NT2/D1 (cell line): ENCODE measurements around the gene OR3A1.
"Not testable (repeated sequence)": the region's sequence is repeated elsewhere in the genome, so short reads cannot be mapped to it uniquely, and the experiment has no call there.

Source experiments
- DNase-seq: peaks from one replicate; pipeline ENCODE4 v3.0.0-alpha.2; 2011; ENCODE audit warnings: low read depth, low spot score
- H3K27me3 ChIP-seq: 2 replicates; pipeline ENCODE4 v1.6.0; 2011; ENCODE audit warnings: mild to moderate bottlenecking; ENCODE audit not compliant: insufficient read length, insufficient read depth
- H3K36me3 ChIP-seq: 2 replicates; pipeline ENCODE4 v1.6.1; 2011; ENCODE audit warnings: mild to moderate bottlenecking, low read length, mixed read lengths; ENCODE audit not compliant: insufficient read depth, insufficient read length
- H3K4me1 ChIP-seq: 2 replicates; pipeline ENCODE4 v1.5.1; 2011; ENCODE audit not compliant: insufficient read depth, insufficient read length
- H3K4me3 ChIP-seq: 2 replicates; pipeline ENCODE4 v1.5.1; 2011; ENCODE audit warnings: low read depth; ENCODE audit not compliant: insufficient read length
- H3K9ac ChIP-seq: 2 replicates; pipeline ENCODE4 v1.6.0; 2011; ENCODE audit warnings: low read depth; ENCODE audit not compliant: insufficient read length
- H3K9me3 ChIP-seq: 2 replicates; pipeline ENCODE4 v1.5.1; 2011; ENCODE audit warnings: mild to moderate bottlenecking, low read length; ENCODE audit not compliant: insufficient read depth
- SUZ12 ChIP-seq: IDR thresholded peaks from 2 replicates; pipeline ENCODE4 v1.6.1; 2011; ENCODE audit not compliant: insufficient read length, insufficient read depth; ENCODE audit errors: extremely low read depth
- YY1 ChIP-seq: IDR thresholded peaks from 2 replicates; pipeline ENCODE4 v1.6.1; 2011; ENCODE audit not compliant: insufficient read length, insufficient read depth
- ZNF274 ChIP-seq: IDR thresholded peaks from 2 replicates; pipeline ENCODE4 v1.6.1; 2011; ENCODE audit warnings: mild to moderate bottlenecking, low read depth, low read length

Gene OR3A1

GRCh38 chr17:3282901-3283300 is 15.3 kb downstream of the OR3A1 start:
- no peak overlapping the region for H3K9ac ChIP-seq
- peaks cover 3% of the 10 kb centered on the region for H3K36me3 ChIP-seq
- H3K27me3 ChIP-seq: no peaks in the 10 kb centered on the region
- TF ChIP-seq YY1 (no peak), ZNF274 (no peak), SUZ12 (no peak)
- no peaks in the 10 kb centered on the region for H3K9me3 ChIP-seq
- no peaks in the 10 kb centered on the region for H3K4me1 ChIP-seq
- no peak for DNase-seq
- no peak overlapping the region for H3K4me3 ChIP-seq

- H3K9ac ChIP-seq: no peak overlapping the region
- no peak for TF ChIP-seq YY1
- TF ChIP-seq SUZ12: no peak
- no peak for TF ChIP-seq ZNF274
- H3K4me1 ChIP-seq: no peaks in the 10 kb centered on the region
- peaks cover 5% of the 10 kb centered on the region for H3K36me3 ChIP-seq
- no peak overlapping the region for H3K4me3 ChIP-seq
- DNase-seq: no peak
- H3K27me3 ChIP-seq: no peaks in the 10 kb centered on the region
- H3K9me3 ChIP-seq: no peaks in the 10 kb centered on the region
Measured at GRCh38 chr17:3276126-3276525, 22.0 kb downstream of the OR3A1 start.

- DNase-seq: no peak
- no peaks in the 10 kb centered on the region for H3K27me3 ChIP-seq
- TF ChIP-seq YY1: no peak
- no peak for TF ChIP-seq SUZ12
- TF ChIP-seq ZNF274: no peak
- H3K4me3 ChIP-seq: no peak overlapping the region
- no peak overlapping the region for H3K9ac ChIP-seq
- H3K9me3 ChIP-seq: no peaks in the 10 kb centered on the region; the same call in 1 of the 2 replicates
- no peaks in the 10 kb centered on the region for H3K4me1 ChIP-seq
- H3K36me3 ChIP-seq: no peaks in the 10 kb centered on the region
Measured at GRCh38 chr17:3271072-3271848, 26.9 kb downstream of the OR3A1 start.

GRCh38 chr17:3260600-3260999 is 37.6 kb downstream of the OR3A1 start:
- Histone ChIP-seq H3K36me3 (no peaks in the 10 kb centered on the region), H3K4me1 (peaks cover 3% of the 10 kb centered on the region), H3K27me3 (no peaks in the 10 kb centered on the region), H3K9me3 (no peaks in the 10 kb centered on the region), H3K4me3 (no peak overlapping the region), H3K9ac (no peak overlapping the region)
- no peak for DNase-seq
- TF ChIP-seq SUZ12: no peak
- TF ChIP-seq YY1: no peak
- no peak for TF ChIP-seq ZNF274

- H3K27me3 ChIP-seq: no peaks in the 10 kb centered on the region
- H3K4me3 ChIP-seq: no peak overlapping the region
- no peak for DNase-seq
- peaks cover 3% of the 10 kb centered on the region for H3K4me1 ChIP-seq
- H3K36me3 ChIP-seq: no peaks in the 10 kb centered on the region
- no peak for TF ChIP-seq YY1
- TF ChIP-seq ZNF274: no peak
- TF ChIP-seq SUZ12: no peak
- H3K9me3 ChIP-seq: no peaks in the 10 kb centered on the region
- no peak overlapping the region for H3K9ac ChIP-seq
Measured at GRCh38 chr17:3260163-3260562, 38.0 kb downstream of the OR3A1 start.

- TF ChIP-seq ZNF274 (no peak), YY1 (no peak), SUZ12 (no peak)
- Histone ChIP-seq H3K36me3 (no peaks in the 10 kb centered on the region), H3K27me3 (no peaks in the 10 kb centered on the region), H3K9ac (no peak overlapping the region), H3K9me3 (no peaks in the 10 kb centered on the region), H3K4me3 (no peak overlapping the region), H3K4me1 (no peaks in the 10 kb centered on the region)
- DNase-seq: peak; percentile 30
Measured at GRCh38 chr17:3256575-3256974, 41.6 kb downstream of the OR3A1 start.

- H3K9ac ChIP-seq, H3K9me3 ChIP-seq, H3K4me3 ChIP-seq: not testable (repeated sequence)
Measured at GRCh38 chr17:3249013-3249412, 49.1 kb downstream of the OR3A1 start.

GRCh38 chr17:3244841-3245240 is 53.3 kb downstream of the OR3A1 start:
- not testable (repeated sequence) for H3K27me3 ChIP-seq, DNase-seq, H3K9me3 ChIP-seq, H3K9ac ChIP-seq, H3K36me3 ChIP-seq, H3K4me3 ChIP-seq, H3K4me1 ChIP-seq

More at GRCh38 chr17:3249013-3249412, 49.1 kb downstream of the OR3A1 start:
- not testable (repeated sequence) for H3K36me3 ChIP-seq, H3K27me3 ChIP-seq, DNase-seq, H3K4me1 ChIP-seq

GRCh38 chr17:3241044-3241443 is 57.1 kb downstream of the OR3A1 start:
- DNase-seq, H3K9ac ChIP-seq, H3K4me1 ChIP-seq, H3K4me3 ChIP-seq, H3K9me3 ChIP-seq, H3K27me3 ChIP-seq, H3K36me3 ChIP-seq: not testable (repeated sequence)
